SH-SY5Y (cell line): Measurements from ENCODE around the gene NOTCH3.

ENCODE experiments used
- GATA2 ChIP-seq: IDR thresholded peaks from 2 replicates; pipeline ENCODE4 v1.6.1; 2011; ENCODE audit warnings: mild to moderate bottlenecking, low read depth, low read length
- GATA3 ChIP-seq: IDR thresholded peaks from 2 replicates; pipeline ENCODE4 v1.6.1; 2011; ENCODE audit warnings: low read depth, mild to moderate bottlenecking, low read length, moderate library complexity

GRCh38 chr19:15245370-15246197, 44.8 kb upstream of the NOTCH3 start:
- TF ChIP-seq GATA3, result no peak
- TF ChIP-seq GATA2, result no peak
